Kidney (tissue), 14 donors: Measurements from ENCODE around the gene NOTUM. TPM values are rescaled to one million over a fixed set of nuclear protein-coding genes. Genes with fewer than 3 reads are reported as not detected.

Experiments used
- DNase-seq, 5 donors: peaks; one replicate each; pipeline ENCODE4 v3.0.0-alpha.2; 2013 to 2020
- FAIRE-seq: peaks from 2 replicates; lab custom pipeline; 2012; peaks lifted over from hg19 to GRCh38; lab: Jason Lieb, UNC
- H3K27ac ChIP-seq, 2 donors: one replicate each; pipeline ENCODE4 v1.7.0; 2013; ENCODE audit warnings: low read depth in 2 of 2, low read length in 2 of 2, inconsistent platforms in 1 of 2
- H3K27me3 ChIP-seq: one replicate; pipeline ENCODE4 v1.7.1; 2013; ENCODE audit warnings: low read length, inconsistent platforms; ENCODE audit not compliant: control insufficient read depth, insufficient read depth
- H3K36me3 ChIP-seq, 3 donors: one replicate each; pipeline versions ENCODE4 v1.7.0 to v1.7.1; 2013; ENCODE audit warnings: low read length in 3 of 3, control low read depth in 1 of 3, inconsistent platforms in 1 of 3; ENCODE audit not compliant: insufficient read depth in 3 of 3, control insufficient read depth in 2 of 3
- H3K4me1 ChIP-seq, 3 donors: one replicate each; pipeline versions ENCODE4 v1.7.0 to v1.7.1; 2013; ENCODE audit warnings: low read length in 3 of 3, inconsistent platforms in 1 of 3, low read depth in 1 of 3; ENCODE audit not compliant: control insufficient read depth in 2 of 3, insufficient read depth in 2 of 3
- H3K4me3 ChIP-seq, 3 donors: one replicate each; pipeline versions ENCODE4 v1.7.0 to v1.8.1; 2013; ENCODE audit warnings: low read length in 3 of 3, control low read depth in 1 of 3, inconsistent platforms in 1 of 3
- H3K9ac ChIP-seq, 3 donors: one replicate each; pipeline versions ENCODE4 v1.7.0 to v1.7.1; 2013; ENCODE audit warnings: low read length in 3 of 3, control low read depth in 1 of 3, inconsistent platforms in 1 of 3
- H3K9me3 ChIP-seq, 3 donors: one replicate each; pipeline versions ENCODE4 v1.7.0 to v1.7.1; 2013; ENCODE audit warnings: low read length in 3 of 3, control low read depth in 1 of 3, inconsistent platforms in 1 of 3; ENCODE audit not compliant: control insufficient read depth in 2 of 3, insufficient read depth in 1 of 3
- CTCF ChIP-seq: IDR thresholded peaks from 3 replicates; pipeline ENCODE4 v1.5.1; 2012; ENCODE audit warnings: mild to moderate bottlenecking, moderate library complexity, borderline replicate concordance; ENCODE audit not compliant: insufficient read depth; ENCODE audit errors: extremely low read depth
- intact Hi-C: fragments of 100-400 bp; cut with DNase I; formaldehyde crosslinking; loops from one replicate; pipeline ENCODE4 v1.11.1; 2022
- polyA plus RNA-seq: library from polyadenylated mRNA; stranded (reverse); fragments of 350-450 nt; fragmentation: Illumina TruSeq; extraction: RNeasy Lipid Tissue Mini Kit (QIAGEN cat#74804); gene quantifications from one replicate; pipeline ENCODE4 v1.2.3, GENCODE V29; 2014; ENCODE audit warnings: low read depth, low replicate concordance; ENCODE audit not compliant: insufficient read depth
- total RNA-seq: library from RNA; stranded (reverse); fragmentation: NEBNext Ultra II Directional; extraction: Animal tissue kit (Norgen Biotek cat#: 25700); gene quantifications from one replicate; pipeline ENCODE4 v1.2.1, GENCODE V29; 2021
- donor health status: control.
- donor health status: control.
- donor health status: control.
- donor health status: control.
- donor health status: control.
- donor health status: DM: yes; HTN: yes; CAD: no.
- donor health status: Normal renal cell carcinoma (clear cell type).

Gene NOTUM
- total and polyA plus RNA-seq, 2 donors from 2014 or later: not detected

DNA sequence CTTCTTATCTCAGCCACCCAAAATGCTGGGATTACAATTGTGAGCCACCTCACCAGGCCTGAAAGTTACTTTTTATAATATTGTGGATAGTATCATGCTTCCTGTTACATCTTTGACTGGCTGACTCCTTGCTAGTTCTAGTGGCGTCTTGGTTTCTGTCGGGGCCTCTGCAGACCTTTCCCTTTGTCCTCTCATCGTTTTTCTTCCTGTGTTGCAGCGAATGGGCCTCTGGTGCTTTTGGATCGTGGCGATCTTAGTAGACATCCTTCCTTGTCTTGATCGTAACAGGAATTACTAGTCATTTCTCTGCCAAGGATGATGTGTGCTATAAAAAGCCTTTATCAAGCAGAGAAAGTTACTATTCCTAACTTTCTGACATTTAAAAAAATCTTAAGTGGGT is 37.2 kb upstream of the NOTUM start:
- H3K4me3 ChIP-seq: no peak overlapping the region
- H3K9ac ChIP-seq: no peak overlapping the region
- DNase-seq (no peak), FAIRE-seq (no peak)
- H3K27me3 ChIP-seq: no peaks in the 10 kb centered on the region
- intact Hi-C loops: no loop called here
- TF ChIP-seq CTCF: no peak
- peaks cover 0 to 6% (median 0%) of the 10 kb centered on the region in 3 donors for H3K4me1 ChIP-seq
- H3K36me3 ChIP-seq: no peaks in the 10 kb centered on the region
- H3K27ac ChIP-seq: no peak overlapping the region
- no peaks in the 10 kb centered on the region for H3K9me3 ChIP-seq

- Histone ChIP-seq H3K9me3 (no peaks in the 10 kb centered on the region), H3K27me3 (no peaks in the 10 kb centered on the region), H3K9ac (no peak overlapping the region), H3K4me1 (peaks cover 0 to 14% (median 8%) of the 10 kb centered on the region in 3 donors), H3K27ac (no peak overlapping the region), H3K36me3 (no peaks in the 10 kb centered on the region), H3K4me3 (no peak overlapping the region)
- TF ChIP-seq CTCF: no peak
- intact Hi-C loops: no loop called here
- FAIRE-seq (no peak), DNase-seq (peak in 2 of 5 donors; percentile 33 to 56)
Observed at GRCh38 chr17:81996757-81997441, 35.9 kb upstream of the NOTUM start.

DNA sequence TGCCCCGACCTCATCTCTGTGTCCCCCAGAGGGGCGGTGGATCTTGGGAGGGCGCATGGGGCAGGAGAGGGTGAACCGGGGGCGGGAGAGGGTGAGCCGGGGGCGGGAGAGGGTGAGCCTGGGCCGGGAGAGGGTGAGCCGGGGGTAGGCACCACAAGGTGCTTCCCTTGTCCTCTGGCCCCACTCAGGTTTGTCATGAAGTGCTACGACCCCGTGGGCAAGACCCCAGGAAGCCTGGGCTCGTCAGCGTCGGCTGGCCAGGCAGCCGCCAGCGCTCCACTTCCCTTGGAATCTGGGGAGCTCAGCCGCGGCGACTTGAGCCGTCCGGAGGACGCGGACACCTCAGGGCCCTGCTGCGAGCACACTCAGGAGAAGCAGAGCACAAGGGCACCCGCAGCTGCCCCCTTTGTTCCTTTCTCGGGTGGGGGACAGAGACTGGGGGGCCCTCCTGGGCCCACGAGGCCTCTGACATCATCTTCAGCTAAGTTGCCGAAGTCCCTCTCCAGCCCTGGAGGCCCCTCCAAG is 35.3 kb upstream of the NOTUM start:
- Histone ChIP-seq H3K9ac (no peak overlapping the region), H3K27ac (no peak overlapping the region), H3K9me3 (no peaks in the 10 kb centered on the region), H3K27me3 (no peaks in the 10 kb centered on the region), H3K36me3 (no peaks in the 10 kb centered on the region), H3K4me3 (no peak overlapping the region), H3K4me1 (peaks cover 0 to 19% (median 13%) of the 10 kb centered on the region in 3 donors)
- FAIRE-seq (no peak), DNase-seq (peak in 1 of 5 donors; percentile 69)
- no peak for TF ChIP-seq CTCF
- intact Hi-C loops: no loop called here
